GM18867 (cell line): ENCODE results near the gene DMTF1.
A peak's percentile ranks its signal among the peaks of the same experiment; 100 is the strongest.
"Not testable (repeated sequence)": the region's sequence is repeated elsewhere in the genome, so short reads cannot be mapped to it uniquely, and the experiment has no call there.

Source experiments
- ATAC-seq: cut with Tn5 transposase; IDR thresholded peaks from one replicate; pipeline ENCODE4 v1.9.1; 2021; ENCODE audit warnings: mild to moderate bottlenecking, moderate library complexity; ENCODE audit not compliant: unreplicated experiment

Gene DMTF1

GRCh38 chr7:87220026-87220733 is 67.9 kb downstream of the DMTF1 start:
- peak; percentile 46 for ATAC-seq

- ATAC-seq = no peak
Measured at GRCh38 chr7:87220734-87221215, 68.5 kb downstream of the DMTF1 start.

GRCh38 chr7:87223666-87224065 is 71.4 kb downstream of the DMTF1 start:
- no peak for ATAC-seq

- ATAC-seq = no peak
Measured at GRCh38 chr7:87225696-87226095, 73.4 kb downstream of the DMTF1 start.

- no peak for ATAC-seq
Measured at GRCh38 chr7:87226495-87226894, 74.2 kb downstream of the DMTF1 start.

GRCh38 chr7:87231258-87231657 is 79.0 kb downstream of the DMTF1 start:
- ATAC-seq = no peak

GRCh38 chr7:87231711-87232110 is 79.5 kb downstream of the DMTF1 start:
- no peak for ATAC-seq

GRCh38 chr7:87234949-87235348 is 82.7 kb downstream of the DMTF1 start:
- ATAC-seq = no peak

- not testable (repeated sequence) for ATAC-seq
Measured at GRCh38 chr7:87238464-87239051, 86.3 kb downstream of the DMTF1 start.

GRCh38 chr7:87245671-87246070 is 93.4 kb downstream of the DMTF1 start:
- not testable (repeated sequence) for ATAC-seq
